SK-N-SH treated with all-trans-retinoic acid at 6 μM for 48 hours (cell line): Measurements from ENCODE around the gene CEBPA.

Experiments
- ATAC-seq: fragments of 200-7000 bp; cut with Tn5 transposase; 3 replicates; pipeline ENCODE4 v1.9.1; 2020; ENCODE audit warnings: mild to moderate bottlenecking, moderate library complexity
- ARNTL ChIP-seq: fragments of 450-650 bp; formaldehyde crosslinking; IDR thresholded peaks from 2 replicates; pipeline ENCODE4 v1.5.0; 2020; ENCODE audit warnings: low read depth, mild to moderate bottlenecking, moderate library complexity, borderline replicate concordance
- CREB5 ChIP-seq: fragments of 250-450 bp; sonication (Bioruptor Pico); IDR thresholded peaks from 2 replicates; pipeline ENCODE4 v1.5.1; 2020; ENCODE audit warnings: low read depth, mild to moderate bottlenecking, moderate library complexity
- CSDC2 ChIP-seq: fragments of 250-450 bp; sonication (Bioruptor Pico); IDR thresholded peaks from 2 replicates; pipeline ENCODE4 v1.5.0; 2020; ENCODE audit warnings: mild to moderate bottlenecking, moderate library complexity
- CSRNP3 ChIP-seq: fragments of 250-450 bp; sonication (Bioruptor Pico); IDR thresholded peaks from 2 replicates; pipeline ENCODE4 v1.5.1; 2021; ENCODE audit warnings: mild to moderate bottlenecking, moderate library complexity
- ESRRG ChIP-seq: fragments of 250-450 bp; sonication (Bioruptor Pico); IDR thresholded peaks from 2 replicates; pipeline ENCODE4 v1.6.1; 2021; ENCODE audit warnings: mild to moderate bottlenecking
- OSR1 ChIP-seq: fragments of 250-450 bp; sonication (Bioruptor Pico); IDR thresholded peaks from 2 replicates; pipeline ENCODE4 v1.8.0; 2022; ENCODE audit warnings: moderate library complexity, mild to moderate bottlenecking, inconsistent platforms
- PATZ1 ChIP-seq: fragments of 250-450 bp; sonication (Bioruptor Pico); IDR thresholded peaks from 2 replicates; pipeline ENCODE4 v1.8.0; 2020; ENCODE audit warnings: mild to moderate bottlenecking, moderate library complexity, borderline replicate concordance
- POU6F1 ChIP-seq: fragments of 250-450 bp; sonication (Bioruptor Pico); IDR thresholded peaks from 2 replicates; pipeline ENCODE4 v1.8.0; 2021; ENCODE audit warnings: low read depth, mild to moderate bottlenecking, moderate library complexity, borderline replicate concordance
- PPARA ChIP-seq: fragments of 250-450 bp; sonication (Bioruptor Pico); IDR thresholded peaks from 2 replicates; pipeline ENCODE4 v1.5.0; 2020; ENCODE audit warnings: mild to moderate bottlenecking, borderline replicate concordance
- RARB ChIP-seq: fragments of 250-450 bp; sonication (Bioruptor Pico); IDR thresholded peaks from 2 replicates; pipeline ENCODE4 v1.8.0; 2021; ENCODE audit warnings: mild to moderate bottlenecking, moderate library complexity
- TCF4 ChIP-seq: fragments of 250-450 bp; sonication (Bioruptor Pico); IDR thresholded peaks from 2 replicates; pipeline ENCODE4 v1.8.0; 2021; ENCODE audit warnings: mild to moderate bottlenecking, moderate library complexity, borderline replicate concordance
- TOX ChIP-seq: fragments of 250-450 bp; sonication (Bioruptor Pico); IDR thresholded peaks from 2 replicates; pipeline ENCODE4 v1.8.0; 2021; ENCODE audit warnings: mild to moderate bottlenecking, moderate library complexity, borderline replicate concordance
- ZC3H10 ChIP-seq: fragments of 250-450 bp; sonication (Bioruptor Pico); IDR thresholded peaks from 2 replicates; pipeline ENCODE4 v1.5.1; 2021; ENCODE audit warnings: mild to moderate bottlenecking, moderate library complexity
- ZFP3 ChIP-seq: fragments of 250-450 bp; sonication (Bioruptor Pico); IDR thresholded peaks from 2 replicates; pipeline ENCODE4 v1.5.0; 2020; ENCODE audit warnings: mild to moderate bottlenecking, moderate library complexity
- ZFP30 ChIP-seq: fragments of 450-650 bp; formaldehyde crosslinking; IDR thresholded peaks from 2 replicates; pipeline ENCODE4 v1.5.0; 2022; ENCODE audit warnings: mild to moderate bottlenecking, moderate library complexity
- ZNF565 ChIP-seq: fragments of 450-650 bp; formaldehyde crosslinking; conservative IDR thresholded peaks from 2 replicates; pipeline ENCODE4 v1.5.0; 2020; ENCODE audit warnings: low read depth, mild to moderate bottlenecking, moderate library complexity
- ZNF70 ChIP-seq: fragments of 450-650 bp; formaldehyde crosslinking; IDR thresholded peaks from 2 replicates; pipeline ENCODE4 v1.5.0; 2020; ENCODE audit warnings: mild to moderate bottlenecking, moderate library complexity
- ZNF8 ChIP-seq: fragments of 450-650 bp; formaldehyde crosslinking; IDR thresholded peaks from 2 replicates; pipeline ENCODE4 v1.5.0; 2020; ENCODE audit warnings: mild to moderate bottlenecking, moderate library complexity
- TF ChIP-seq, protein P1 (sequence below): fragments of 250-450 bp; sonication (Bioruptor Pico); IDR thresholded peaks from 2 replicates; pipeline ENCODE4 v1.5.0; 2020; ENCODE audit warnings: mild to moderate bottlenecking, moderate library complexity

The CEBPA gene

GRCh38 chr19:33251526-33252090 lies 50.7 kb downstream of the CEBPA start:
- TF ChIP-seq ZC3H10 (CRISPR knock-in tag) (no peak), PATZ1 (CRISPR knock-in tag) (no peak), OSR1 (no peak), ZNF8 (CRISPR knock-in tag) (no peak), POU6F1 (CRISPR knock-in tag) (no peak), ARNTL (CRISPR knock-in tag) (no peak), ESRRG (CRISPR knock-in tag) (no peak), ZNF565 (CRISPR knock-in tag) (no peak), CSRNP3 (no peak), ZFP30 (CRISPR knock-in tag) (no peak)
- no peak for ATAC-seq

DNA sequence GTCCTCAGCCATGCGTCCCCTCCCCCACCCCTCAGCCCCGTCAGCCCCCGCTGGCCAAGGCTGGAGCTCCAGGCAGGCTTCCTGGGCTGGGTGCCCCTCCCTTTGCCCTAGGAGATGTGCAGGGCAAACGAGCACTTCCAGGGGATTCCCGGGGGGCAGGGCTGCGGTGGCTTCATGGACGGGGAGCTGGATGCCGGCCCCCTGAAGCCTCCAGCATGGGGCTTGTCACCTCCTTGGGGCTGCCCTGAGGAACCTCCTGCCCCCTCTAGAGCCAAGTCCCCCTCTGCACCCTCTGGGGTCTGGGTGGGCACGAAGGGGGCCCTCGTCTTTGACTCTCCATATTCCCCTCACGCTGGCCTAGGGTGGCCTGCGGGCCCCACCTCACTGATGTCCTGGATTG lies 51.3 kb downstream of the CEBPA start:
- ATAC-seq, result no peak
- TF ChIP-seq ARNTL (CRISPR knock-in tag) (no peak), TCF4 (CRISPR knock-in tag) (no peak), POU6F1 (CRISPR knock-in tag) (no peak), TOX (CRISPR knock-in tag) (no peak), PPARA (no peak), OSR1 (no peak), CSRNP3 (no peak), CSDC2 (no peak), ZNF70 (CRISPR knock-in tag) (no peak), ZFP30 (CRISPR knock-in tag) (no peak), ZFP3 (no peak), RARB (CRISPR knock-in tag) (no peak), CREB5 (no peak)
- TF ChIP-seq, protein P1, sequence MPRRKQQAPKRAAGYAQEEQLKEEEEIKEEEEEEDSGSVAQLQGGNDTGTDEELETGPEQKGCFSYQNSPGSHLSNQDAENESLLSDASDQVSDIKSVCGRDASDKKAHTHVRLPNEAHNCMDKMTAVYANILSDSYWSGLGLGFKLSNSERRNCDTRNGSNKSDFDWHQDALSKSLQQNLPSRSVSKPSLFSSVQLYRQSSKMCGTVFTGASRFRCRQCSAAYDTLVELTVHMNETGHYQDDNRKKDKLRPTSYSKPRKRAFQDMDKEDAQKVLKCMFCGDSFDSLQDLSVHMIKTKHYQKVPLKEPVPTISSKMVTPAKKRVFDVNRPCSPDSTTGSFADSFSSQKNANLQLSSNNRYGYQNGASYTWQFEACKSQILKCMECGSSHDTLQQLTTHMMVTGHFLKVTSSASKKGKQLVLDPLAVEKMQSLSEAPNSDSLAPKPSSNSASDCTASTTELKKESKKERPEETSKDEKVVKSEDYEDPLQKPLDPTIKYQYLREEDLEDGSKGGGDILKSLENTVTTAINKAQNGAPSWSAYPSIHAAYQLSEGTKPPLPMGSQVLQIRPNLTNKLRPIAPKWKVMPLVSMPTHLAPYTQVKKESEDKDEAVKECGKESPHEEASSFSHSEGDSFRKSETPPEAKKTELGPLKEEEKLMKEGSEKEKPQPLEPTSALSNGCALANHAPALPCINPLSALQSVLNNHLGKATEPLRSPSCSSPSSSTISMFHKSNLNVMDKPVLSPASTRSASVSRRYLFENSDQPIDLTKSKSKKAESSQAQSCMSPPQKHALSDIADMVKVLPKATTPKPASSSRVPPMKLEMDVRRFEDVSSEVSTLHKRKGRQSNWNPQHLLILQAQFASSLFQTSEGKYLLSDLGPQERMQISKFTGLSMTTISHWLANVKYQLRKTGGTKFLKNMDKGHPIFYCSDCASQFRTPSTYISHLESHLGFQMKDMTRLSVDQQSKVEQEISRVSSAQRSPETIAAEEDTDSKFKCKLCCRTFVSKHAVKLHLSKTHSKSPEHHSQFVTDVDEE (CRISPR knock-in tag), result no peak
